ENCODE results near the gene TERB1. TPM values are rescaled to one million over a fixed set of nuclear protein-coding genes. Genes with fewer than 3 reads are reported as not detected.

TERB1 gene
- total RNA-seq, 1 experiment from 2014 or later = not detected

- H3K79me2 ChIP-seq (ENCODE audit: insufficient read depth, low read length) = peaks cover 42% of the 10 kb centered on the region
- TF ChIP-seq EGR1 (IDR thresholded peaks at IDR 0.05; ENCODE audit: low read depth) (no peak), FOSL1 (IDR thresholded peaks at IDR 0.05; ENCODE audit: low read depth) (no peak), ZFX (IDR thresholded peaks at IDR 0.05) (no peak), RAD21 (IDR thresholded peaks at IDR 0.05; ENCODE audit: low read depth) (no peak), SIN3A (IDR thresholded peaks at IDR 0.05; ENCODE audit: low read depth) (no peak), CEBPB (IDR thresholded peaks at IDR 0.05; ENCODE audit: low read depth) (no peak), TCF7L2 (IDR thresholded peaks at IDR 0.05; ENCODE audit: borderline replicate concordance, extremely low read depth, insufficient read depth, insufficient read length) (no peak), SP1 (IDR thresholded peaks at IDR 0.05; ENCODE audit: low read depth) (no peak)
- TF ChIP-seq, protein P1, sequence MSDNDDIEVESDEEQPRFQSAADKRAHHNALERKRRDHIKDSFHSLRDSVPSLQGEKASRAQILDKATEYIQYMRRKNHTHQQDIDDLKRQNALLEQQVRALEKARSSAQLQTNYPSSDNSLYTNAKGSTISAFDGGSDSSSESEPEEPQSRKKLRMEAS (IDR thresholded peaks at IDR 0.05) = no peak; the same call in 1 of the 2 replicates
- H4K20me1 ChIP-seq (ENCODE audit: insufficient read depth) = no peaks in the 10 kb centered on the region
- BruUV-seq (replicated peaks) = no TSS peak
- CTCF ChIA-PET = interaction anchor here (0.8 to 2.8 kb wide), 7 partner anchors 11 to 100 kb away, joined by 3 to 22 read pairs (median 3); no protein-coding TSS in a partner anchor
- H3K36me3 ChIP-seq (ENCODE audit: control insufficient read depth in 1 of 2, insufficient read depth in 2 of 2, low read length in 2 of 2) = peaks cover 10 to 15% of the 10 kb centered on the region in 2 experiments; a peak in 3 of 4 replicates
- peak overlapping the region; percentile 96; the same call in 1 of the 2 replicates for H3K27ac ChIP-seq (ENCODE audit: low read depth, low read length)
- peak overlapping the region; percentile 88 for H3K9ac ChIP-seq (ENCODE audit: low read length)
- H3K9me2 ChIP-seq (ENCODE audit: insufficient read depth) = no peaks in the 10 kb centered on the region
- H3K4me2 ChIP-seq (ENCODE audit: low read length) = peak overlapping the region; percentile 90
- H3K9me3 ChIP-seq (ENCODE audit: control insufficient read depth in 1 of 2, insufficient read depth in 1 of 2, low read depth in 1 of 2, low read length in 2 of 2) = 0 out of 4 replicates have a peak, but pooled peaks cover 0 to 5% of the 10 kb centered on the region in 2 experiments
- H3K4me1 ChIP-seq (ENCODE audit: control insufficient read depth in 1 of 2, insufficient read depth in 2 of 2, low read length in 2 of 2) = peaks cover 12 to 19% of the 10 kb centered on the region in 2 experiments
- no peaks in the 10 kb centered on the region for H3K27me3 ChIP-seq (ENCODE audit: insufficient read depth, low read length)
- no peak for ATAC-seq
- peak overlapping the region; percentile 97 for H2AFZ ChIP-seq (ENCODE audit: low read depth, low read length, poor library complexity, severe bottlenecking)
- no peak for DNase-seq (ENCODE audit: low read depth, low spot score)
- intact Hi-C loops (cut with micrococcal nuclease) = no loop called here
- RAD21 ChIA-PET (ENCODE audit: low non-redundant PET in 1 of 2, low total read pairs in 2 of 2, uncharacterized antibody in 2 of 2, unreplicated experiment in 2 of 2) = no interaction called here
- POLR2A ChIA-PET = interaction anchor here (0.5 kb wide), 1 partner anchor 1064 kb away, joined by 3 read pairs; no protein-coding TSS in a partner anchor
- peak overlapping the region; percentile 31 to 90 for H3K4me3 ChIP-seq (replicated peaks in 1 of 2; ENCODE audit: low read depth in 1 of 2, low read length in 2 of 2)
Observed at GRCh38 chr16:66751992-66752322, 49.4 kb downstream of the TERB1 start.

GRCh38 chr16:66751303-66751991 is 49.9 kb downstream of the TERB1 start, which contains the start of gene DYNC1LI2:
TSS of gene DYNC1LI2 (minus strand) at chr16:66751609. CDS start at chr16:66751591, 18 bp downstream.
- POLR2A ChIA-PET = interaction anchor here (0.5 kb wide), 1 partner anchor 1064 kb away, joined by 3 read pairs; no protein-coding TSS in a partner anchor
- no TSS peak for BruUV-seq (replicated peaks)
- TF ChIP-seq TCF7L2 (IDR thresholded peaks at IDR 0.05; ENCODE audit: borderline replicate concordance, extremely low read depth, insufficient read depth, insufficient read length) (no peak), CBX3 (IDR thresholded peaks at IDR 0.05; ENCODE audit: low read depth) (peak; percentile 70; the same call in 1 of the 2 replicates), POLR2A (IDR thresholded peaks at IDR 0.05; ENCODE audit: borderline replicate concordance, extremely low read depth, insufficient read depth, insufficient read length) (peak; percentile 17), RAD21 (IDR thresholded peaks at IDR 0.05; ENCODE audit: low read depth) (peak; percentile 36), EZH2phosphoT487 (IDR thresholded peaks at IDR 0.05; ENCODE audit: borderline replicate concordance) (no peak), EGR1 (IDR thresholded peaks at IDR 0.05; ENCODE audit: low read depth) (no peak), EZH2 (IDR thresholded peaks at IDR 0.05) (no peak)
- TF ChIP-seq, protein P2, sequence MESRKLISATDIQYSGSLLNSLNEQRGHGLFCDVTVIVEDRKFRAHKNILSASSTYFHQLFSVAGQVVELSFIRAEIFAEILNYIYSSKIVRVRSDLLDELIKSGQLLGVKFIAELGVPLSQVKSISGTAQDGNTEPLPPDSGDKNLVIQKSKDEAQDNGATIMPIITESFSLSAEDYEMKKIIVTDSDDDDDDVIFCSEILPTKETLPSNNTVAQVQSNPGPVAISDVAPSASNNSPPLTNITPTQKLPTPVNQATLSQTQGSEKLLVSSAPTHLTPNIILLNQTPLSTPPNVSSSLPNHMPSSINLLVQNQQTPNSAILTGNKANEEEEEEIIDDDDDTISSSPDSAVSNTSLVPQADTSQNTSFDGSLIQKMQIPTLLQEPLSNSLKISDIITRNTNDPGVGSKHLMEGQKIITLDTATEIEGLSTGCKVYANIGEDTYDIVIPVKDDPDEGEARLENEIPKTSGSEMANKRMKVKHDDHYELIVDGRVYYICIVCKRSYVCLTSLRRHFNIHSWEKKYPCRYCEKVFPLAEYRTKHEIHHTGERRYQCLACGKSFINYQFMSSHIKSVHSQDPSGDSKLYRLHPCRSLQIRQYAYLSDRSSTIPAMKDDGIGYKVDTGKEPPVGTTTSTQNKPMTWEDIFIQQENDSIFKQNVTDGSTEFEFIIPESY (IDR thresholded peaks at IDR 0.05; ENCODE audit: extremely low read depth, insufficient replicate concordance, low read length) = no peak
- TF ChIP-seq, protein P1 (IDR thresholded peaks at IDR 0.05) = peak; percentile 68; the same call in 1 of the 2 replicates

More at GRCh38 chr16:66751303-66751991, 49.9 kb downstream of the TERB1 start, which contains the start of gene DYNC1LI2:
- Histone ChIP-seq H3K79me2 (ENCODE audit: insufficient read depth, low read length) (peaks cover 46% of the 10 kb centered on the region), H3K9me2 (ENCODE audit: insufficient read depth) (no peaks in the 10 kb centered on the region), H3K27me3 (ENCODE audit: insufficient read depth, low read length) (no peaks in the 10 kb centered on the region), H3K4me1 (ENCODE audit: control insufficient read depth in 1 of 2, insufficient read depth in 2 of 2, low read length in 2 of 2) (peaks cover 12 to 19% of the 10 kb centered on the region in 2 experiments), H3K4me3 (replicated peaks in 1 of 2; ENCODE audit: low read depth in 1 of 2, low read length in 2 of 2) (peak within 1 kb of the TSS; percentile 89 to 90), H3K4me2 (ENCODE audit: low read length) (peak within 1 kb of the TSS; percentile 90), H2AFZ (ENCODE audit: low read depth, low read length, poor library complexity, severe bottlenecking) (peak within 1 kb of the TSS; percentile 97), H3K9me3 (ENCODE audit: control insufficient read depth in 1 of 2, insufficient read depth in 1 of 2, low read depth in 1 of 2, low read length in 2 of 2) (0 out of 4 replicates have a peak, but pooled peaks cover 0 to 5% of the 10 kb centered on the region in 2 experiments), H4K20me1 (ENCODE audit: insufficient read depth) (no peaks in the 10 kb centered on the region), H3K36me3 (ENCODE audit: control insufficient read depth in 1 of 2, insufficient read depth in 2 of 2, low read length in 2 of 2) (peaks cover 10 to 18% of the 10 kb centered on the region in 2 experiments; a peak in 3 of 4 replicates), H3K27ac (ENCODE audit: low read depth, low read length) (peak within 1 kb of the TSS; percentile 96), H3K9ac (ENCODE audit: low read length) (peak within 1 kb of the TSS; percentile 88)
- RAD21 ChIA-PET (ENCODE audit: low non-redundant PET in 1 of 2, low total read pairs in 2 of 2, uncharacterized antibody in 2 of 2, unreplicated experiment in 2 of 2) = no interaction called here
- intact Hi-C loops (cut with micrococcal nuclease) = no loop called here
- DNase-seq (ENCODE audit: low read depth, low spot score) (peak; percentile 34), ATAC-seq (peak; percentile 93)
- CTCF ChIA-PET = interaction anchor here (0.8 to 2.8 kb wide), 6 partner anchors 10 to 88 kb away, joined by 3 to 22 read pairs (median 3); no protein-coding TSS in a partner anchor
